K562 (cell line): Measurements from ENCODE around the gene CDKN2B. TPM values are rescaled to one million over a fixed set of nuclear protein-coding genes. Genes with fewer than 3 reads are reported as not detected.

ENCODE experiments used
- ATAC-seq: fragments of 200-7000 bp; cut with Tn5 transposase; 3 replicates; pipeline ENCODE4 v1.9.1; 2020; ENCODE audit warnings: moderate library complexity
- BruUV-seq: library from RNA; stranded (reverse); fragments of 400-500 nt; replicated peaks from 2 replicates; lab custom pipeline; 2021; lab: Mats Ljungman, UMichigan
- CTCF ChIA-PET: fragments of 300-600 bp; formaldehyde crosslinking; extraction: SDS; loops from one replicate; lab custom pipeline; 2021; ENCODE audit warnings: low intra/inter-chr PET ratio; lab: Yijun Ruan, JAX
- POLR2A ChIA-PET: fragments of 300-600, 350-650 bp; sonication (Branson Sonifier 250); formaldehyde crosslinking; extraction: SDS; loops from one replicate; lab custom pipeline; 2021; ENCODE audit warnings: antibody characterized with exemption, inconsistent platforms; lab: Yijun Ruan, JAX
- DNase-seq, 4 experiments: peaks; one replicate each; pipeline versions ENCODE4 v3.0.0 to v3.0.0-alpha.2; 2011 to 2018; ENCODE audit warnings: low spot score in 3 of 4, mixed read lengths in 3 of 4; ENCODE audit errors: extremely low read depth in 1 of 4
- FAIRE-seq: peaks from 2 replicates; lab custom pipeline; 2011; peaks lifted over from hg19 to GRCh38; lab: Jason Lieb, UNC
- H2AFZ ChIP-seq: 2 replicates; pipeline ENCODE4 v1.6.0; 2011; ENCODE audit warnings: low read depth, low read length, control low read depth, inconsistent platforms
- H3K27ac ChIP-seq: fragments of 200-600 bp; 3 replicates; pipeline ENCODE4 v1.8.0; 2011; ENCODE audit warnings: low read depth, mild to moderate bottlenecking, control low read depth, inconsistent platforms, low read length, moderate library complexity, mixed read lengths; ENCODE audit errors: extremely low read depth
- H3K27me3 ChIP-seq, 2 experiments: fragments of 300-600 bp in 1 of 2; 2 replicates in 1 of 2; 3 replicates in 1 of 2; pipeline versions ENCODE4 v1.6.0 to v1.8.0; 2011; ENCODE audit warnings: inconsistent platforms in 2 of 2, low read length in 2 of 2, mild to moderate bottlenecking in 1 of 2, mixed read lengths in 1 of 2, moderate library complexity in 1 of 2; ENCODE audit not compliant: control insufficient read depth in 2 of 2, insufficient read depth in 2 of 2
- H3K36me3 ChIP-seq: fragments of 300-600 bp; 3 replicates; pipeline ENCODE4 v1.8.0; 2011; ENCODE audit warnings: mild to moderate bottlenecking, low read length, inconsistent platforms; ENCODE audit not compliant: control insufficient read depth, insufficient read depth
- H3K4me1 ChIP-seq, 2 experiments: fragments of 200-600 bp in 1 of 2; replicated peaks in 1 of 2; 2 replicates in 1 of 2; 3 replicates in 1 of 2; pipeline versions ENCODE4 v1.5.1 to v1.8.0; 2011; ENCODE audit warnings: inconsistent platforms in 2 of 2, low read length in 2 of 2, mild to moderate bottlenecking in 1 of 2, mixed read lengths in 1 of 2, moderate library complexity in 1 of 2; ENCODE audit not compliant: control insufficient read depth in 2 of 2, insufficient read depth in 2 of 2
- H3K4me2 ChIP-seq: 2 replicates; pipeline ENCODE4 v1.6.1; 2011; ENCODE audit warnings: low read length, control low read depth, inconsistent platforms, mixed read lengths; ENCODE audit not compliant: insufficient read depth
- H3K4me3 ChIP-seq: fragments of 200-600 bp; sonication (generic), shearing (Covaris generic); 2 replicates; pipeline ENCODE4 v1.5.1; 2016; ENCODE audit warnings: control low read depth, inconsistent platforms
- H3K79me2 ChIP-seq: fragments of 200-600 bp; 3 replicates; pipeline ENCODE4 v1.8.0; 2011; ENCODE audit warnings: low read length, inconsistent platforms; ENCODE audit not compliant: control insufficient read depth, insufficient read depth
- H3K9ac ChIP-seq, 2 experiments: 2 replicates each; pipeline versions ENCODE4 v1.6.0 to v1.6.1; 2011; ENCODE audit warnings: low read depth in 2 of 2, low read length in 2 of 2, control low read depth in 1 of 2, inconsistent platforms in 1 of 2, mild to moderate bottlenecking in 1 of 2, mixed read lengths in 1 of 2; ENCODE audit not compliant: insufficient read depth in 1 of 2
- H3K9me1 ChIP-seq: one replicate; pipeline ENCODE4 v1.6.0; 2011; ENCODE audit warnings: inconsistent platforms, mild to moderate bottlenecking, low read length, moderate library complexity; ENCODE audit not compliant: control insufficient read depth, insufficient read depth
- H3K9me3 ChIP-seq: replicated peaks from 2 replicates; pipeline ENCODE4 v1.5.1; 2011; ENCODE audit warnings: low read depth, low read length, inconsistent platforms; ENCODE audit not compliant: control insufficient read depth, insufficient read depth
- H4K20me1 ChIP-seq: replicated peaks from 2 replicates; pipeline ENCODE4 v1.6.1; 2011; ENCODE audit warnings: low read length, inconsistent platforms, mixed read lengths; ENCODE audit not compliant: control insufficient read depth, insufficient read depth
- BCL6 ChIP-seq: fragments of 250-450 bp; sonication (Bioruptor Pico); IDR thresholded peaks from 2 replicates; pipeline ENCODE4 v1.4.0; 2020
- EP300 ChIP-seq: IDR thresholded peaks from 2 replicates; pipeline ENCODE4 v1.6.1; 2012; ENCODE audit warnings: low read length, improper control_type of control experiment
- EZH2 ChIP-seq: IDR thresholded peaks from 2 replicates; pipeline ENCODE4 v1.6.1; 2012; ENCODE audit warnings: low read depth, mild to moderate bottlenecking, inconsistent platforms, low read length, borderline replicate concordance
- FOXP1 ChIP-seq: sonication (generic); formaldehyde crosslinking; IDR thresholded peaks from 2 replicates; pipeline ENCODE4 v1.8.0; 2022; ENCODE audit warnings: mild to moderate bottlenecking, missing genetic modification reagents
- HSF4 ChIP-seq: fragments of 250-450 bp; sonication (Bioruptor Pico); IDR thresholded peaks from 2 replicates; pipeline ENCODE4 v2.1.2; 2022; ENCODE audit warnings: mild to moderate bottlenecking, moderate library complexity, borderline replicate concordance
- KHSRP ChIP-seq: fragments of 450-650 bp; IDR thresholded peaks from 2 replicates; pipeline ENCODE4 v1.6.1; 2017
- KLF13 ChIP-seq: fragments of 450-650 bp; IDR thresholded peaks from 2 replicates; pipeline ENCODE4 v1.6.1; 2016; ENCODE audit warnings: missing genetic modification characterization, low read depth, mild to moderate bottlenecking, missing compliant biosample characterization, moderate library complexity, borderline replicate concordance
- MCM3 ChIP-seq: fragments of 450-650 bp; IDR thresholded peaks from 2 replicates; pipeline ENCODE4 v1.6.1; 2016
- PHB2 ChIP-seq: fragments of 450-650 bp; IDR thresholded peaks from 2 replicates; pipeline ENCODE4 v1.6.1; 2017; ENCODE audit warnings: low read depth
- TAF1 ChIP-seq: IDR thresholded peaks from 2 replicates; pipeline ENCODE4 v1.6.1; 2011; ENCODE audit warnings: mild to moderate bottlenecking, low read length, moderate library complexity; ENCODE audit not compliant: insufficient read depth, control insufficient read depth, severe bottlenecking; ENCODE audit errors: extremely low read depth
- TFAM ChIP-seq: fragments of 250-450 bp; sonication (Bioruptor Pico); conservative IDR thresholded peaks from 2 replicates; pipeline ENCODE4 v1.5.0; 2021; ENCODE audit warnings: mild to moderate bottlenecking, moderate library complexity
- YBX1 ChIP-seq: fragments of 450-650 bp; IDR thresholded peaks from 2 replicates; pipeline ENCODE4 v1.7.1; 2016; ENCODE audit warnings: mild to moderate bottlenecking
- ZBED1 ChIP-seq: IDR thresholded peaks from 2 replicates; pipeline ENCODE4 v1.6.1; 2014
- ZNF354B ChIP-seq: fragments of 250-450 bp; sonication (Bioruptor Pico); IDR thresholded peaks from 2 replicates; pipeline ENCODE4 v1.4.0; 2020
- ZNF76 ChIP-seq: fragments of 250-450 bp; sonication (Bioruptor Pico); IDR thresholded peaks from 2 replicates; pipeline ENCODE4 v1.4.0; 2020; ENCODE audit warnings: mild to moderate bottlenecking, moderate library complexity, borderline replicate concordance
- ZNF785 ChIP-seq: fragments of 250-450 bp; sonication (Bioruptor Pico); IDR thresholded peaks from 2 replicates; pipeline ENCODE4 v1.4.0; 2020; ENCODE audit warnings: mild to moderate bottlenecking
- WGBS: fragments of 100-300 bp; shearing (Covaris generic); methylation state at CpG from one replicate; pipeline ENCODE4 v1.1.6; 2016; ENCODE audit warnings: low coverage, mixed read lengths; ENCODE audit not compliant: insufficient coverage; ENCODE audit errors: missing lambda C conversion rate; 5-methylcytosine and 5-hydroxymethylcytosine counted together
- in situ Hi-C: fragments of 300-500 bp; cut with MboI; formaldehyde crosslinking; loops from 4 replicates; pipeline ENCODE4 v1.15.0; 2018; ENCODE audit warnings: inconsistent platforms, mixed read lengths
- intact Hi-C: fragments of 100-400 bp; cut with micrococcal nuclease; formaldehyde crosslinking; loops from 2 replicates; pipeline ENCODE4 v1.14.2; 2022
- polyA plus RNA-seq, 8 experiments: library from polyadenylated mRNA; depleted of rRNA in 4 of 8; stranded (reverse) in 5 of 8; unstranded in 3 of 8; fragments of >200 nt; fragmentation: Nextera tagmentation in 2 of 8; fragmentation: Illumina TruSeq in 1 of 8; extraction: Ambion mirVana in 2 of 8; extraction: Trizol in 1 of 8; gene quantifications; 2 replicates each; pipeline versions ENCODE4 v1.2.1 to v1.2.3, GENCODE V29; 2011 to 2014; ENCODE audit warnings: inconsistent platforms in 1 of 8, missing spikeins in 1 of 8
- total RNA-seq, 7 experiments: library from RNA; depleted of rRNA in 6 of 7; stranded (reverse); fragments of >200 nt in 6 of 7; fragmentation: Illumina TruSeq in 2 of 7; extraction: Trizol in 2 of 7; gene quantifications; 2 replicates each; pipeline versions ENCODE4 v1.2.1 to v1.2.3, GENCODE V29; 2011 to 2021; ENCODE audit warnings: low replicate concordance in 1 of 7
- TF ChIP-seq, protein P1 (sequence below): fragments of 450-650 bp; formaldehyde crosslinking; IDR thresholded peaks from 2 replicates; pipeline ENCODE4 v1.4.0; 2022; ENCODE audit warnings: missing genetic modification characterization
- TF ChIP-seq, protein P2 (sequence below): IDR thresholded peaks from 3 replicates; pipeline ENCODE4 v1.6.1; 2011; ENCODE audit warnings: borderline replicate concordance, mild to moderate bottlenecking; ENCODE audit not compliant: insufficient read length, insufficient read depth
- TF ChIP-seq, protein P3 (sequence below): sonication (generic); formaldehyde crosslinking; IDR thresholded peaks from 2 replicates; pipeline ENCODE4 v1.8.0; 2022; ENCODE audit warnings: mild to moderate bottlenecking, missing genetic modification reagents

The CDKN2B gene
- total and polyA plus RNA-seq, 9 of the 15 experiments (the other 6 are each of a cell fraction or from before 2014, with no cell fraction given) = not detected

DNA sequence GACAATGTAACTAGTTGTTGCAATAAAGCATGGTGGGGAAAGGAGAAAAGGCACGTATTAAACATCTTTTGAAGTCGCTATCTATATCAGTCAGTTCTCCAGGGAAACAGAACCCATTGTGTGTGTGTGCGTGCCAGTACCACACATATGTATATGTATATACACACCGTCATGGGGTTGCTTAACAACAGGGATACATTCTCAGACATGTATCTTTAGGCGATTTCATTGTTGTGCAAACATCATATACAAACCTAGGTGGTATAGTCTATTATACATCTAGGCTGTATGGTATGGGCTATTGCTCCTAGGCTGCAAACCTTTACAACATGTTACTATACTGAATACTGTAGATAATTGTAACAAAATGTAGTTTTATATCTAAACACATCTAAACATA is 12.2 kb downstream of the CDKN2B start:
- CTCF ChIA-PET = no interaction called here
- no peaks in the 10 kb centered on the region for H3K9me1 ChIP-seq
- POLR2A ChIA-PET = no interaction called here
- DNase-seq (no peak), FAIRE-seq (no peak), ATAC-seq (no peak)
- H3K79me2 ChIP-seq = no peaks in the 10 kb centered on the region
- intact Hi-C loops (no loop called here), in situ Hi-C loops (no loop called here)
- TF ChIP-seq, protein P1, sequence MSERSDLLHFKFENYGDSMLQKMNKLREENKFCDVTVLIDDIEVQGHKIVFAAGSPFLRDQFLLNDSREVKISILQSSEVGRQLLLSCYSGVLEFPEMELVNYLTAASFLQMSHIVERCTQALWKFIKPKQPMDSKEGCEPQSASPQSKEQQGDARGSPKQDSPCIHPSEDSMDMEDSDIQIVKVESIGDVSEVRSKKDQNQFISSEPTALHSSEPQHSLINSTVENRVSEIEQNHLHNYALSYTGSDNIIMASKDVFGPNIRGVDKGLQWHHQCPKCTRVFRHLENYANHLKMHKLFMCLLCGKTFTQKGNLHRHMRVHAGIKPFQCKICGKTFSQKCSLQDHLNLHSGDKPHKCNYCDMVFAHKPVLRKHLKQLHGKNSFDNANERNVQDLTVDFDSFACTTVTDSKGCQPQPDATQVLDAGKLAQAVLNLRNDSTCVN = no peak
- TF ChIP-seq, protein P2, sequence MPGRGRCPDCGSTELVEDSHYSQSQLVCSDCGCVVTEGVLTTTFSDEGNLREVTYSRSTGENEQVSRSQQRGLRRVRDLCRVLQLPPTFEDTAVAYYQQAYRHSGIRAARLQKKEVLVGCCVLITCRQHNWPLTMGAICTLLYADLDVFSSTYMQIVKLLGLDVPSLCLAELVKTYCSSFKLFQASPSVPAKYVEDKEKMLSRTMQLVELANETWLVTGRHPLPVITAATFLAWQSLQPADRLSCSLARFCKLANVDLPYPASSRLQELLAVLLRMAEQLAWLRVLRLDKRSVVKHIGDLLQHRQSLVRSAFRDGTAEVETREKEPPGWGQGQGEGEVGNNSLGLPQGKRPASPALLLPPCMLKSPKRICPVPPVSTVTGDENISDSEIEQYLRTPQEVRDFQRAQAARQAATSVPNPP = no peak
- TF ChIP-seq ZNF785 (CRISPR knock-in tag) (no peak), EZH2 (no peak), ZNF354B (no peak), PHB2 (no peak), ZBED1 (no peak), EP300 (no peak), KLF13 (tag) (no peak), FOXP1 (no peak), BCL6 (CRISPR knock-in tag) (no peak), TAF1 (no peak), TFAM (no peak), KHSRP (no peak), ZNF76 (no peak), YBX1 (no peak), HSF4 (CRISPR knock-in tag) (no peak), MCM3 (no peak)
- TF ChIP-seq, protein P3, sequence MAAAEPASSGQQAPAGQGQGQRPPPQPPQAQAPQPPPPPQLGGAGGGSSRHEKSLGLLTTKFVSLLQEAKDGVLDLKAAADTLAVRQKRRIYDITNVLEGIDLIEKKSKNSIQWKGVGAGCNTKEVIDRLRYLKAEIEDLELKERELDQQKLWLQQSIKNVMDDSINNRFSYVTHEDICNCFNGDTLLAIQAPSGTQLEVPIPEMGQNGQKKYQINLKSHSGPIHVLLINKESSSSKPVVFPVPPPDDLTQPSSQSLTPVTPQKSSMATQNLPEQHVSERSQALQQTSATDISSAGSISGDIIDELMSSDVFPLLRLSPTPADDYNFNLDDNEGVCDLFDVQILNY (CRISPR knock-in tag) = no peak
- H3K9ac ChIP-seq = no peak overlapping the region
- no peak overlapping the region for H3K4me3 ChIP-seq
- WGBS = no CpG with 5 or more reads among the region's 5 CpGs
- BruUV-seq = no TSS peak
- no peaks in the 10 kb centered on the region for H3K36me3 ChIP-seq
- no peaks in the 10 kb centered on the region for H3K9me3 ChIP-seq
- H2AFZ ChIP-seq = no peak overlapping the region
- H3K27me3 ChIP-seq = no peaks in the 10 kb centered on the region
- H3K27ac ChIP-seq = no peak overlapping the region
- no peaks in the 10 kb centered on the region for H4K20me1 ChIP-seq
- no peaks in the 10 kb centered on the region for H3K4me1 ChIP-seq
- H3K4me2 ChIP-seq = no peak overlapping the region
